PFSK-1 (cell line): ENCODE data around the gene PRSS53.

Source experiments
- FOXP2 ChIP-seq: optimal IDR thresholded peaks from 2 replicates; pipeline ENCODE3; 2011; ENCODE audit warnings: borderline replicate concordance, control low read depth, inconsistent platforms; ENCODE audit not compliant: insufficient read depth; ENCODE audit errors: extremely low read length, extremely low read depth
- POLR2AphosphoS5 ChIP-seq: IDR thresholded peaks from 2 replicates; pipeline ENCODE4 v1.6.1; 2012; ENCODE audit warnings: low read depth, mild to moderate bottlenecking, control low read depth, low read length, moderate library complexity
- REST ChIP-seq, 2 experiments: IDR thresholded peaks; 2 replicates each; pipeline versions ENCODE4 v1.6.1 to v1.8.0; 2011 to 2012; ENCODE audit warnings: low read depth in 2 of 2, low read length in 2 of 2, control low read depth in 1 of 2, inconsistent platforms in 1 of 2, mild to moderate bottlenecking in 1 of 2, moderate library complexity in 1 of 2; ENCODE audit not compliant: insufficient read depth in 1 of 2
- SIN3A ChIP-seq: IDR thresholded peaks from 2 replicates; pipeline ENCODE4 v1.6.1; 2012; ENCODE audit warnings: mild to moderate bottlenecking, low read length, moderate library complexity, borderline replicate concordance; ENCODE audit not compliant: insufficient read depth
- TAF1 ChIP-seq: IDR thresholded peaks from 2 replicates; pipeline ENCODE4 v1.6.1; 2012; ENCODE audit warnings: low read length, control low read depth, borderline replicate concordance; ENCODE audit not compliant: insufficient read depth

PRSS53 gene

GRCh38 chr16:31130899-31131298, 42.2 kb upstream of the PRSS53 start:
- TF ChIP-seq SIN3A, result no peak
- TF ChIP-seq FOXP2, result no peak
- TF ChIP-seq TAF1, result no peak
- no peak for TF ChIP-seq POLR2AphosphoS5
- no peak for TF ChIP-seq REST (IDR thresholded peaks at IDR 0.05; ENCODE audit: insufficient read depth in 1 of 2, low read depth in 2 of 2, low read length in 2 of 2)

DNA sequence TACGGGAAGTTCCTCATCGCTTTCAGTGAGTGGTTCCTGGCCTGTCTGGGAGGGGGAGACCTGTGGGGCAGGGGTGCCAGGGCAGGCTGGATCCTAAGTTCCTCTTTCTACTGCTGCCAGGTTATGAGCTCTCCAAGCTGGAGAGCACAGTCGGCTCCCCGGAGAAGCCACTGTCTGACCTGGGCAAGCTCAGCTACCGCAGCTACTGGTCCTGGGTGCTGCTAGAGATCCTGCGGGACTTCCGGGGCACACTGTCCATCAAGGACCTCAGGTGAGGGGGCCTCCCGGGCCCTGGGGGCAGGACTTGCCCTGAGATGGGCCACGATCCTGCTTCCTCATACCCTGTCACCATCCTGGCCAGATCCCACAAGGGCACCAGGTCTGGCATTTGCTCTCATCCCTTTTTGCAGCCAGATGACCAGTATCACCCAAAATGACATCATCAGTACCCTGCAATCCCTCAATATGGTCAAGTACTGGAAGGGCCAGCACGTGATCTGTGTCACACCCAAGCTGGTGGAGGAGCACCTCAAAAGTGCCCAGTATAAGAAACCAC, 41.7 kb upstream of the PRSS53 start:
- no peak for TF ChIP-seq POLR2AphosphoS5
- TF ChIP-seq TAF1, result no peak
- no peak for TF ChIP-seq FOXP2
- no peak for TF ChIP-seq SIN3A
- no peak for TF ChIP-seq REST (IDR thresholded peaks at IDR 0.05; ENCODE audit: insufficient read depth in 1 of 2, low read depth in 2 of 2, low read length in 2 of 2)

DNA sequence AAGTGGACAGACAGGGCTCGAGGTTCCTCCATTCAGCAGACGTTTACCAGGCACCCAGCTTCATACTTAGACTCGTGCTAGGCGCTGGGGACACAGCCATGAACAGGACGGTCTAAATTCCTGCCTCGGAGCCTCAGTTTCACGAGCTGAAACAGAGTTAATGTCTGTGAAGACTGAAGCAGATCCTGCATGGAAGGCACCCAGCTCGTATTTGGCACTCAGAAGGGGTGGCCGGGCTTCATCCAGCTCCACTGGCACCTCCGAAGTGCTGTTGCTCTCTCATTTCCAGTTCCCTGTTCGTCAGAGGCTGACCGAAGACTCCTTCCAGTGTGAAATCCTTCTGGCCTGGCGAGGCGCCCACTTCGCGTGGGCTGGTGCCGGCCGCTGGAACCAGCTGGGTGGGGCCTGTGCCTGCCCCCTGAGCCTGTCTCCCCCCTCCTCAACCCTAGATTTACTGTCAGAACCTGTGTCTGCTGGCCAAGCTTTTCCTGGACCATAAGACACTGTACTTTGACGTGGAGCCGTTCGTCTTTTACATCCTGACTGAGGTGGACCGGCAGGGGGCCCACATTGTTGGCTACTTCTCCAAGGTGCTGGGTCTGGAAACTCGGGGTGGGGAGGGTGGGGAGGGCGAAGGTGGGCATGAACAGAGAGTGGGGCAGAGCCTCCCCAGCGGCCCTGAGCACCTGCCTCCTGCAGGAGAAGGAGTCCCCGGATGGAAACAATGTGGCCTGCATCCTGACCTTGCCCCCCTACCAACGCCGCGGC, 41.0 kb upstream of the PRSS53 start:
- TF ChIP-seq FOXP2, result no peak
- no peak for TF ChIP-seq SIN3A
- TF ChIP-seq TAF1, result no peak
- TF ChIP-seq REST (IDR thresholded peaks at IDR 0.05; ENCODE audit: insufficient read depth in 1 of 2, low read depth in 2 of 2, low read length in 2 of 2), result no peak
- TF ChIP-seq POLR2AphosphoS5, result no peak

DNA sequence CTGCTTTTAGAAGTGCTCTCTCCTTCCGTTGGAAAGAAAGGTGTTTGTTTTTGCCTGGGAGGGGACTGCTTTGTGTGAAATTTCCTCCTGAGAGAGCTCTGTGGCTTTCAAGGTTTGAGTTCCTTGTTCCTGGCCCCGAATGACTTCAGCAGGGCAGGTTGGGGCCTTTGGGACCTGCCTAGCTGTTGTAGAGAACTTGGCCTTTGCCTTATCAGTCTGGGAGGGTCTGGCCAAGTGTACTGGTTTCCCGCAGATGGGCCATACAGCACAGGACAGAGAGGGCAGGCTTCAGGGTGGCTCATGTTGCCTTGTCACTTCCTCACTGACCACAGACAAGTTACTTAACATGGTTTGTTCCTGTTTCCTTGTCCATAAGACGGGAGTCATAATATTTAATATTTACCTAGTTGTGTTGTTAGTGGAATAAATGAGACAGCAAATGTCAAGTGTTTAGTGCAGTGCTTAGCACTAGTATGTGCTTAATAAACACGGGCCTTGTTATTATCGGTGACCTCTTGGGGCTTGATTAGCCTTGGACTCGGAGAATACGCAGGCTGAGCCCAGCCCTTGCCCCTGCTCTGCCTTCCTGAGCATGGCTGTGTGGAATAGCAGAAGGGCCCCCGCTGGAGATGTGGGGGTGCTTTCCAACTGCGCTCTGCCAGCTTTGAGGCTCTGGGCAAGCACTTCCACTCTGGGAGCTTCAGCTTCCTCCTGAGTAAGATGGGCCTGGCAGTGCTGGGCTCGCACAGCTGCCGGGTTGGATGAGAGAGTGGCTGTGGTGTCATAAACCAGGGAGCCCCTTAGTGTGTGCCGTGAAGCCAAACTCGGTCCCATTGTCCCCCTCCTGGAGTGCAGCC, 40.2 kb upstream of the PRSS53 start:
- TF ChIP-seq POLR2AphosphoS5 (no peak), REST (IDR thresholded peaks at IDR 0.05; ENCODE audit: insufficient read depth in 1 of 2, low read depth in 2 of 2, low read length in 2 of 2) (no peak), FOXP2 (no peak), SIN3A (no peak), TAF1 (no peak)
